22Rv1 (cell line): ENCODE measurements around the gene LAMA1.

ENCODE experiments used
- H3K27ac ChIP-seq: fragments of 450-650 bp; 2 replicates; pipeline ENCODE4 v1.5.1; 2017
- ZFX ChIP-seq: fragments of 450-650 bp; IDR thresholded peaks from 2 replicates; pipeline ENCODE4 v1.6.1; 2017; ENCODE audit warnings: antibody characterized with exemption, borderline replicate concordance
- TF ChIP-seq, protein P1 (sequence below): fragments of 450-650 bp; IDR thresholded peaks from 2 replicates; pipeline ENCODE4 v1.5.1; 2017; ENCODE audit warnings: mild to moderate bottlenecking

The LAMA1 gene

DNA sequence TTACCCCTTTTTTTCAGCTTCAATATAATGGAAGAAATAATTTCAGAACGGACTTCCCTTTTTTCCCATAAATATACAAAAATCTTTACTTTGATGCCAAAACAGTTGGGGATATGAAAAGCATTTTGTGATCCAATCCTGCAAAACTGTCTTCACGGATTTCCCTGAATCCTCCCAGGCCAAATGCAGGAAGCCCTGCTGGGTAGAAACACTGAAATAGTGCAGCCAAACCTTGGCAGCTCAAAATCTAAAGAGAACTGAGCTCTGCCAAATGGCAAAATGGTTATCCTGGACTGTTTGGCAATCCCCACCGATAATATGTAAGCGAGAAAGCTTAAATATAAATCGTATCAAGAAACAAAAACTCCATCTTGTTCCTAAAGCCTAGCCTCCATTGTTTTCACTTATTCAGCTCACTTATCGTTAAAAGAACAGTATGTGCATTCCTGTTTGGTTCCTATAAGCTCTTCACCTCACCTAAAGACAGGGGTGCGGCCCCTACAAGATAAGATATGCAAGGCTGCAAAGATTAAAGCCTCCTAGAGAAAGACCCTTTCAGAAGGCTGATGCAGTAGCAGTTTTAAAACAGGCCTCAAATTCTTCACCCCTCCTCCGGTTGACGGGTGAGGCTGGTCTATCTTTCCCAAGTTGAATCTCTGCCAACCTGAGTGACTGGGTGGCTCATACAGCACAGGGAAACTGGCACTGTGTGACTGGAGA, 48.6 kb downstream of the LAMA1 start:
- TF ChIP-seq ZFX = no peak
- TF ChIP-seq, protein P1, sequence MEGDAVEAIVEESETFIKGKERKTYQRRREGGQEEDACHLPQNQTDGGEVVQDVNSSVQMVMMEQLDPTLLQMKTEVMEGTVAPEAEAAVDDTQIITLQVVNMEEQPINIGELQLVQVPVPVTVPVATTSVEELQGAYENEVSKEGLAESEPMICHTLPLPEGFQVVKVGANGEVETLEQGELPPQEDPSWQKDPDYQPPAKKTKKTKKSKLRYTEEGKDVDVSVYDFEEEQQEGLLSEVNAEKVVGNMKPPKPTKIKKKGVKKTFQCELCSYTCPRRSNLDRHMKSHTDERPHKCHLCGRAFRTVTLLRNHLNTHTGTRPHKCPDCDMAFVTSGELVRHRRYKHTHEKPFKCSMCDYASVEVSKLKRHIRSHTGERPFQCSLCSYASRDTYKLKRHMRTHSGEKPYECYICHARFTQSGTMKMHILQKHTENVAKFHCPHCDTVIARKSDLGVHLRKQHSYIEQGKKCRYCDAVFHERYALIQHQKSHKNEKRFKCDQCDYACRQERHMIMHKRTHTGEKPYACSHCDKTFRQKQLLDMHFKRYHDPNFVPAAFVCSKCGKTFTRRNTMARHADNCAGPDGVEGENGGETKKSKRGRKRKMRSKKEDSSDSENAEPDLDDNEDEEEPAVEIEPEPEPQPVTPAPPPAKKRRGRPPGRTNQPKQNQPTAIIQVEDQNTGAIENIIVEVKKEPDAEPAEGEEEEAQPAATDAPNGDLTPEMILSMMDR = no peak
- H3K27ac ChIP-seq = no peak overlapping the region

DNA sequence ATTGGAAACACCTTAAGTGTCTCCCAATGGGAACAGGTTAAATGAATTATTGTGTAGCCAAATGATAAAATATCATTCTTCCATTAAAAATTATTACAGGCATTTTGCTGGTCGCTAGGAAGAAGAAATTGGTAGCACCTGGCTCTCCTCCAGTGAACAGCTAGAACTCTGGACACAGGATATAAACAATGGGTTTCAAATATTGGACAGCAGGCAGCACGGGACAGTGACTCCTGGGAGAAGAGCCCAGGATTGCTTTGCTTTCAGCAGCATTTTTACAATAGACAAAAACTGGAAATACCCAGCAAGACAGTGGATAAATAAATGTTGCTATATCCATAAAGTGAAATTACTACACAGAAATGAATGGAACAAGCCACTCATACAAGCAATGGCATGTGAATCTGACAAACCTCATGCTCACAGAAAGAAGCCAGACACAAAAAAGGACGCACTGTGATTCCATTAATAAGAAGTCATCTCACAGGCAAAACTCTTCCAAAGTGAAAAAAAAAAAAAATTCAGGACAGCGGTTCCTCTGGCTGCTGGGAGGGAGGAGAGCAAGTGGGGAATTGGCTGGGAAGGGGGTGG, 50.5 kb downstream of the LAMA1 start:
- TF ChIP-seq, protein P1 = no peak
- TF ChIP-seq ZFX = no peak
- no peak overlapping the region for H3K27ac ChIP-seq

DNA sequence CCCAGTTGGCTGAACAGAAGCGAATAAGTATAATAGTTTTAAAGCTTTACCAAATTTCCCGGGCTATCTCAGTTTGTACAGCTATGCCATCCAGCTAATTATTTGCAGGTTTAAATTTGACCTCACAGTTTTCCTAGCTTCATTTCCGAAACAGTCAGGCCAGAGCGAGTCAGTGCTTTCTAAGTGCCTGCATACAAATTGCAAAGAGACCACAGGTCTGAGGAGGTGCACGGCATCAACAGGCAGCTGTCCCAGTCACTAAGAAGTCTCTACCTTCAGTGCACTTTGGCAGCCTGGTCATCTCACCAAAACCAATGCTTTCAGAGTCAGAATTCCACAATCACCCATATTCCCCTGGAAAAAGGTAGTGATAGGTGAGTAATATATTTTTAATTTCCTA, 51.9 kb downstream of the LAMA1 start:
- TF ChIP-seq, protein P1 = no peak
- no peak for TF ChIP-seq ZFX

DNA sequence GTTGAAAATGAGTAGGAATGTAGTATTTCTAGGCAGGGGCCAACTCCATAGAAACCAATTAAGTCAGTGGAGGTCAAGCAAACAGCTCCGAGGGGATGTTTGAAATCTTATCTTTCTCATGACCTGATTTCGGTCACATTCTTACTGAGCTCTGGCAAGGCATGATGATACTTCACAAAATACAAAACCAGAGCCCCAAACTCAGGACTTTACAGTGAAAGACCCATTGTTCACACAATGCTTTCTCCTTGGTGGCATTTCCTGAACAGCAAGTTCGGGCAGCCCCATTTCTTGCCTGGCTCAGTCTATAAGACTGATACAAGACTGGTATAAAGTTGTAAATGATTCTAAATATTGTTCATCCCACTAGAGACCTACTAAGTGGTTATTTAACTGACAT, 53.3 kb downstream of the LAMA1 start:
- TF ChIP-seq ZFX = no peak
- TF ChIP-seq, protein P1 = no peak
- H3K27ac ChIP-seq = no peak overlapping the region

More for the DNA sequence above, 51.9 kb downstream of the LAMA1 start:
- H3K27ac ChIP-seq = no peak overlapping the region

DNA sequence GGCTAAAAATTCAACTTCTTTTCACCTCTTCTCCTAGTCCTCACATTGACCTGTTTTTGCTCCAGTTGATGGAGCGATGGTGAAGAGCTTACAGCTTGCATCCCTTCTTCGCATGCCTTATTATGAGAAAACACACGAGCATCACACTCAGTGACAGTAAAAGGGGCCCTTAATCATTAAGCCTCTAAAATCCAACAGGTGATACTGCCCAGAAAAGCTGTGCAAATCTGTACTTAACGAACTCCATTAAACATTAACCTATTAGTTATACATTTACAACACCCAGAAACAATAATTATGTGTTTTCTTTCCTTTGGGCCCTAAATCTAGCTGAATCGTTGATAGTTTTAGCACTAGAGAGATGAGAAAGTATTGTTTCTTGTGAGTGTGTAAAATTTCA, 54.8 kb downstream of the LAMA1 start:
- TF ChIP-seq, protein P1 = no peak
- no peak for TF ChIP-seq ZFX
- no peak overlapping the region for H3K27ac ChIP-seq

DNA sequence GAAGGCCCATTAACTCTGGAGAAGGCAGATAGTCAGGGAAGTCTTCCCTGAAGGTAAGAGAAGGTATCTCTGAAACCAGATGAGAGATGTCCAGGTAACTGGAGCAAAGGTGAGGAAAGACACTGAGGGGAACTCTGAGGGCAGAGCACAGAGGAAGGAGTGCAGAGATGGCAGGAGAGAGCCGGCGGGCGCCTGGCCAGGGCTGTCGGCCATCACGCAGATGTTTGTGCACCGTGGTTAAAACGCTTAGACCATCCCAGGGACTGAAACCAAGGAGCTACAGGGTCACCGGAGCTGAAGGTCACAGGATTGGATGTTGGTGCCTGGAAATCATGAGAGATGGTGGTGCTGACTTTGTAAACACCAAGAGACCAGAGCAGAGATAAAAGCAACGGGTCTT, 55.4 kb downstream of the LAMA1 start:
- TF ChIP-seq, protein P1 = no peak
- TF ChIP-seq ZFX = no peak
- H3K27ac ChIP-seq = no peak overlapping the region

DNA sequence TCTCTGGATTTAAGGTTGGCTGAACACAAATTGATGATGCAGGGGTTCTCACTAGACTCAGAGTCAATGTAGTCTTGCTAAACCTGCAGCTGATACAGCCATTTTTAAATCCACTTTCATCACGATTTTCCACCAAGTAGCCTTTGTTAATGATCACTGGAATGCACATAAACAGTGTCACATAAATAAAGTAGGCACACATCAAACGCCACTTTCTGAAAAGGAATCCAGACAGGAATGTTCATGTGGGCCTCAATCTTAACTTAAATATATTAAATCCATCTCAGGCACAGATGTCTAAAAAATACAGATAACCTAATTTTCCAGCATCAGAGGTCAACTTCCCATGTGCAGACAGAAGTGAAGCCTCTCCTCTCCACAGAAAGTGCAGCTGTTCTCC, 58.3 kb downstream of the LAMA1 start:
- TF ChIP-seq, protein P1 = no peak
- TF ChIP-seq ZFX = no peak
- H3K27ac ChIP-seq = no peak overlapping the region
